Ishikawa (cell line): ENCODE results near the gene TEX9.

Experiments
- CEBPB ChIP-seq: IDR thresholded peaks from 2 replicates; pipeline ENCODE4 v1.6.1; 2012
- CREB1 ChIP-seq: IDR thresholded peaks from 2 replicates; pipeline ENCODE4 v1.6.1; 2012; ENCODE audit warnings: low read depth
- EGR1 ChIP-seq: IDR thresholded peaks from 2 replicates; pipeline ENCODE4 v1.6.1; 2012
- EP300 ChIP-seq: IDR thresholded peaks from 2 replicates; pipeline ENCODE4 v1.6.1; 2012; ENCODE audit warnings: borderline replicate concordance
- FOXM1 ChIP-seq: IDR thresholded peaks from 2 replicates; pipeline ENCODE4 v1.6.1; 2012; ENCODE audit warnings: low read depth, borderline replicate concordance
- MAX ChIP-seq: IDR thresholded peaks from 2 replicates; pipeline ENCODE4 v1.6.1; 2012
- NFIC ChIP-seq: IDR thresholded peaks from 2 replicates; pipeline ENCODE4 v1.6.1; 2012
- RAD21 ChIP-seq: IDR thresholded peaks from 2 replicates; pipeline ENCODE4 v1.6.1; 2012; ENCODE audit warnings: low read depth
- REST ChIP-seq: IDR thresholded peaks from 2 replicates; pipeline ENCODE4 v1.6.1; 2012; ENCODE audit warnings: low read depth, mild to moderate bottlenecking
- TAF1 ChIP-seq: IDR thresholded peaks from 2 replicates; pipeline ENCODE4 v1.6.1; 2012; ENCODE audit warnings: low read depth, mild to moderate bottlenecking
- TCF12 ChIP-seq: IDR thresholded peaks from 2 replicates; pipeline ENCODE4 v1.6.1; 2012; ENCODE audit warnings: low read depth
- TEAD4 ChIP-seq: IDR thresholded peaks from 2 replicates; pipeline ENCODE4 v1.6.1; 2012
- USF1 ChIP-seq: IDR thresholded peaks from 2 replicates; pipeline ENCODE4 v1.6.1; 2012
- YY1 ChIP-seq: IDR thresholded peaks from 2 replicates; pipeline ENCODE4 v1.6.1; 2012; ENCODE audit warnings: low read depth
- ZBTB7A ChIP-seq: IDR thresholded peaks from 2 replicates; pipeline ENCODE4 v1.6.1; 2012; ENCODE audit warnings: low read depth

The TEX9 gene

GRCh38 chr15:56460071-56460470 lies 94.8 kb downstream of the TEX9 start:
- no peak for TF ChIP-seq NFIC
- no peak for TF ChIP-seq CREB1
- no peak for TF ChIP-seq EGR1
- TF ChIP-seq REST, result no peak
- no peak for TF ChIP-seq TCF12
- no peak for TF ChIP-seq YY1
- TF ChIP-seq RAD21, result no peak
- no peak for TF ChIP-seq FOXM1
- TF ChIP-seq CEBPB, result no peak
- no peak for TF ChIP-seq TAF1
- no peak for TF ChIP-seq EP300
- no peak for TF ChIP-seq ZBTB7A
- no peak for TF ChIP-seq MAX
- TF ChIP-seq USF1, result no peak

GRCh38 chr15:56460947-56461346 lies 95.7 kb downstream of the TEX9 start:
- no peak for TF ChIP-seq CEBPB
- TF ChIP-seq EGR1, result no peak
- TF ChIP-seq EP300, result no peak

- peak; percentile 41; the same call in 1 of the 2 replicates for TF ChIP-seq TAF1
- TF ChIP-seq YY1, result no peak
- TF ChIP-seq TEAD4, result no peak
- no peak for TF ChIP-seq CREB1
- TF ChIP-seq ZBTB7A, result no peak
- TF ChIP-seq REST, result no peak
- no peak for TF ChIP-seq EP300
- peak; percentile 32; the same call in 1 of the 2 replicates for TF ChIP-seq NFIC
- TF ChIP-seq MAX, result peak; percentile 97
- peak; percentile 67; the same call in 1 of the 2 replicates for TF ChIP-seq TCF12
Measured at GRCh38 chr15:56464893-56465520, 99.8 kb downstream of the TEX9 start, which contains the start of gene MNS1. Gene MNS1, minus strand, starts transcription at chr15:56465137. Its CDS starts 165 bp downstream, at chr15:56464972.

GRCh38 chr15:56467616-56468015 lies 102.4 kb downstream of the TEX9 start:
- TF ChIP-seq FOXM1 (no peak), CEBPB (no peak), USF1 (no peak), REST (no peak), ZBTB7A (no peak), TAF1 (no peak), RAD21 (no peak), EP300 (no peak), CREB1 (no peak), TCF12 (no peak), MAX (no peak), TEAD4 (no peak), NFIC (no peak)

- TF ChIP-seq REST (no peak), TCF12 (no peak), USF1 (no peak), RAD21 (no peak), YY1 (no peak), EP300 (no peak), TEAD4 (no peak), FOXM1 (no peak), TAF1 (no peak), EGR1 (no peak), NFIC (no peak), CREB1 (no peak)
Measured at GRCh38 chr15:56468401-56468800, 103.2 kb downstream of the TEX9 start.
